GM18858 (cell line): ENCODE results near the gene NTN4.
"Not testable (repeated sequence)": the region's sequence is repeated elsewhere in the genome, so short reads cannot be mapped to it uniquely, and the experiment has no call there.

Source experiments
- ATAC-seq: cut with Tn5 transposase; IDR thresholded peaks from one replicate; pipeline ENCODE4 v1.9.1; 2021; ENCODE audit not compliant: unreplicated experiment

NTN4 gene

GRCh38 chr12:95671265-95671664 is 119.3 kb downstream of the NTN4 start:
- ATAC-seq, result no peak

- no peak for ATAC-seq
These were observed 127.0 kb downstream of the NTN4 start for GRCh38 chr12:95663525-95663924.

- ATAC-seq, result no peak
These were observed 129.2 kb downstream of the NTN4 start for GRCh38 chr12:95661360-95661759.

- ATAC-seq, result no peak
These were observed 132.2 kb downstream of the NTN4 start for GRCh38 chr12:95658386-95658785.

GRCh38 chr12:95654665-95655064 is 135.9 kb downstream of the NTN4 start:
- not testable (repeated sequence) for ATAC-seq

- ATAC-seq, result no peak
These were observed 136.6 kb downstream of the NTN4 start for GRCh38 chr12:95653771-95654546.

- no peak for ATAC-seq
These were observed 138.9 kb downstream of the NTN4 start for GRCh38 chr12:95651681-95652080.

- ATAC-seq, result no peak
These were observed 141.4 kb downstream of the NTN4 start for GRCh38 chr12:95648990-95649791.

GRCh38 chr12:95646781-95647190 is 143.8 kb downstream of the NTN4 start:
- no peak for ATAC-seq

GRCh38 chr12:95643256-95643655 is 147.3 kb downstream of the NTN4 start:
- no peak for ATAC-seq

GRCh38 chr12:95642583-95642982 is 148.0 kb downstream of the NTN4 start:
- no peak for ATAC-seq

GRCh38 chr12:95641299-95641952 is 149.1 kb downstream of the NTN4 start:
- no peak for ATAC-seq

GRCh38 chr12:95640516-95640915 is 150.0 kb downstream of the NTN4 start:
- ATAC-seq, result no peak

GRCh38 chr12:95637471-95638155 is 153.0 kb downstream of the NTN4 start:
- no peak for ATAC-seq

- ATAC-seq, result no peak
These were observed 153.6 kb downstream of the NTN4 start for GRCh38 chr12:95637010-95637409.

GRCh38 chr12:95634622-95635621 is 155.6 kb downstream of the NTN4 start:
- no peak for ATAC-seq

GRCh38 chr12:95633732-95634465 is 156.7 kb downstream of the NTN4 start:
- ATAC-seq, result no peak

GRCh38 chr12:95633049-95633731 is 157.4 kb downstream of the NTN4 start:
- no peak for ATAC-seq

- ATAC-seq, result no peak
These were observed 160.1 kb downstream of the NTN4 start for GRCh38 chr12:95630496-95630895.
